Fibroblast of the aortic adventitia (primary cell): ENCODE data around the gene ABL1. TPM values are rescaled to one million over a fixed set of nuclear protein-coding genes. Genes with fewer than 3 reads are reported as not detected.

Source experiments
- DNase-seq: peaks from one replicate; pipeline ENCODE4 v3.0.0-alpha.2; 2010; ENCODE audit warnings: low read depth
- H3K4me3 ChIP-seq: 2 replicates; pipeline ENCODE4 v1.5.1; 2011; ENCODE audit warnings: low read depth, mild to moderate bottlenecking, control low read depth, low read length, moderate library complexity
- CTCF ChIP-seq: IDR thresholded peaks from 2 replicates; pipeline ENCODE4 v1.5.1; 2011; ENCODE audit warnings: mild to moderate bottlenecking, low read length, control low read depth, inconsistent platforms; ENCODE audit not compliant: insufficient read depth
- total RNA-seq: library from RNA; depleted of rRNA; stranded (reverse); fragments of >200 nt; gene quantifications from 2 replicates; pipeline ENCODE4 v1.2.3, GENCODE V29; 2012; ENCODE audit warnings: low replicate concordance

ABL1 gene
- total RNA-seq, 1 donor: 73.3 TPM

- DNase-seq: no peak
- H3K4me3 ChIP-seq: no peak overlapping the region
- TF ChIP-seq CTCF: no peak
Measured at GRCh38 chr9:130873966-130874365, 38.9 kb downstream of the ABL1 start.

GRCh38 chr9:130874783-130875182 lies 39.7 kb downstream of the ABL1 start:
- TF ChIP-seq CTCF: no peak

GRCh38 chr9:130877300-130877699 lies 42.2 kb downstream of the ABL1 start:
- no peak overlapping the region for H3K4me3 ChIP-seq
- TF ChIP-seq CTCF: no peak
- no peak for DNase-seq

More at GRCh38 chr9:130874783-130875182, 39.7 kb downstream of the ABL1 start:
- DNase-seq: no peak
- H3K4me3 ChIP-seq: no peak overlapping the region

GRCh38 chr9:130878295-130878694 lies 43.2 kb downstream of the ABL1 start:
- DNase-seq: no peak
- H3K4me3 ChIP-seq: no peak overlapping the region
- no peak for TF ChIP-seq CTCF

GRCh38 chr9:130879863-130880411 lies 44.9 kb downstream of the ABL1 start:
- H3K4me3 ChIP-seq: no peak overlapping the region
- no peak for TF ChIP-seq CTCF
- DNase-seq: no peak

- no peak for DNase-seq
- no peak overlapping the region for H3K4me3 ChIP-seq
- no peak for TF ChIP-seq CTCF
Measured at GRCh38 chr9:130880599-130881220, 45.7 kb downstream of the ABL1 start.

- TF ChIP-seq CTCF: no peak
- H3K4me3 ChIP-seq: no peak overlapping the region
- no peak for DNase-seq
Measured at GRCh38 chr9:130881516-130881915, 46.5 kb downstream of the ABL1 start.
